Spleen (tissue), 11 donors: ENCODE data around the gene DIP2C. TPM values are rescaled to one million over a fixed set of nuclear protein-coding genes. Genes with fewer than 3 reads are reported as not detected.

ENCODE experiments used
- DNase-seq: peaks from one replicate; pipeline ENCODE4 v3.0.0-alpha.2; 2020
- H3K27ac ChIP-seq, 8 donors: fragments of 200-600 bp; sonication (generic) in 7 of 8; 1 replicate in 4 of 8; 2 replicates in 4 of 8; pipeline versions ENCODE4 v1.5.0 to v1.8.0; 2016 to 2021; ENCODE audit warnings: inconsistent platforms in 4 of 8, mild to moderate bottlenecking in 4 of 8, moderate library complexity in 1 of 8
- H3K27me3 ChIP-seq, 7 donors: fragments of 200-600 bp; sonication (generic) in 6 of 7; replicated peaks in 1 of 7; 1 replicate in 4 of 7; 2 replicates in 3 of 7; pipeline versions ENCODE4 v1.5.0 to v1.8.0; 2016 to 2021; ENCODE audit warnings: inconsistent platforms in 3 of 7, mild to moderate bottlenecking in 1 of 7
- H3K36me3 ChIP-seq, 6 donors: fragments of 200-600 bp; sonication (generic) in 5 of 6; 1 replicate in 4 of 6; 2 replicates in 2 of 6; pipeline versions ENCODE4 v1.5.0 to v1.8.0; 2016 to 2021; ENCODE audit warnings: inconsistent platforms in 2 of 6
- H3K4me1 ChIP-seq, 6 donors: fragments of 200-600 bp; sonication (generic) in 5 of 6; 1 replicate in 3 of 6; 2 replicates in 3 of 6; pipeline versions ENCODE4 v1.5.0 to v1.8.0; 2016 to 2021; ENCODE audit warnings: inconsistent platforms in 3 of 6
- H3K4me3 ChIP-seq, 8 donors: fragments of 200-600 bp; sonication (generic) in 7 of 8; 1 replicate in 4 of 8; 2 replicates in 4 of 8; pipeline versions ENCODE4 v1.5.0 to v1.8.0; 2016 to 2021; ENCODE audit warnings: inconsistent platforms in 4 of 8, mild to moderate bottlenecking in 4 of 8, moderate library complexity in 2 of 8
- H3K9me3 ChIP-seq, 8 donors: fragments of 200-600 bp; sonication (generic) in 7 of 8; 1 replicate in 4 of 8; 2 replicates in 4 of 8; pipeline versions ENCODE4 v1.5.0 to v1.8.0; 2016 to 2021; ENCODE audit warnings: inconsistent platforms in 4 of 8
- POLR2A ChIP-seq, 3 donors: fragments of 450-650 bp; IDR thresholded peaks; one replicate each; pipeline ENCODE4 v1.5.1; 2017; ENCODE audit warnings: antibody characterized with exemption in 3 of 3, mild to moderate bottlenecking in 1 of 3
- POLR2AphosphoS5 ChIP-seq, 3 donors: sonication (generic); formaldehyde crosslinking; IDR thresholded peaks; one replicate each; pipeline ENCODE4 v1.5.1; 2017; ENCODE audit warnings: antibody characterized with exemption in 3 of 3
- WGBS, 5 donors: extraction: QIAGEN DNeasy Blood & Tissue Kit in 3 of 5; methylation state at CpG; one replicate each; pipeline versions ENCODE4 v1.1.5 to v1.1.7; 2013 to 2018; 5-methylcytosine and 5-hydroxymethylcytosine counted together
- intact Hi-C: fragments of 100-400 bp; cut with DNase I; formaldehyde crosslinking; loops from one replicate; pipeline ENCODE4 v1.15.0; 2023; ENCODE audit warnings: low total_unique reads
- polyA plus RNA-seq, 3 donors: library from polyadenylated mRNA; stranded (reverse); fragments of 200-250 nt; gene quantifications; one replicate each; pipeline ENCODE4 v1.2.1, GENCODE V29; 2013
- total RNA-seq, 7 donors: library from RNA; depleted of rRNA in 3 of 7; stranded (reverse); fragments of >200 nt in 3 of 7; fragmentation: NEBNext Ultra II Directional in 4 of 7; extraction: Animal tissue kit (Norgen Biotek cat#: 25700) in 4 of 7; gene quantifications; one replicate each; pipeline versions ENCODE4 v1.1.0 to v1.2.1, GENCODE V29; 2016 to 2021
- TF ChIP-seq, protein P1 (sequence below), 11 experiments: fragments of 200-600 bp in 7 of 11; fragments of 450-650 bp in 4 of 11; sonication (generic) in 4 of 11; IDR thresholded peaks in 8 of 11; conservative IDR thresholded peaks in 3 of 11; 1 replicate in 7 of 11; 2 replicates in 4 of 11; pipeline versions ENCODE4 v1.4.0 to v1.8.0; 2016 to 2021; ENCODE audit warnings: antibody characterized with exemption in 11 of 11, inconsistent platforms in 4 of 11, mild to moderate bottlenecking in 1 of 11
- donor health status: healthy with polysubstance abuse.
- donor health status: DM: no; HTN: no; CAD: no; lungs with moderate emphysema.
- donor health status: DM: no; HTN: no; CAD: no.
- donor health status: Bipolar disorder and iron deficiency.
- donor health status: healthy.
- donor health status: DM: no; HTN: no; CAD: no.
- donor health status: DM: yes; HTN: yes; CAD: no.

DIP2C gene
- total and polyA plus RNA-seq, 10 donors, result 2.2 to 13.1 (median 9.0) TPM

DNA sequence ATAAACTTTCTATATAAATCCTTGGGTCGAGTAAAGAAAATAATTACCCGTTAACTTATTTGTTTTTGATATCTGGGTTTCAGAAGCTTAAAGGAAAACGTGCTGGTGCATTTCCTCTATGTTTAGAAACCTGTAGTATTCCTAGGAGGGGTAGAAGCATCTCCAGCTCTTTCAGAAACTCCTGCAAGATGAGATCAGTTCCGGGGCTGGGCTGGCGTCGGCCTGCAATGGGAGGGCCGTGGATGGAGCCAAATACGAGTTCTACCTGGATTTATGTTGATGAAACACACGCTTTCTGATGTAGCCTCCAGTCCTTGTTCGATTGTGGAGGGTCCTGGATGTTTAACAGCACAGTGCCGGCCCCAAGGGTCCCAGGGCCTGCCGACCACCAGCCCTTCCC lies 35.8 kb upstream of the DIP2C start:
- H3K27ac ChIP-seq, result no peak overlapping the region
- TF ChIP-seq, protein P1, sequence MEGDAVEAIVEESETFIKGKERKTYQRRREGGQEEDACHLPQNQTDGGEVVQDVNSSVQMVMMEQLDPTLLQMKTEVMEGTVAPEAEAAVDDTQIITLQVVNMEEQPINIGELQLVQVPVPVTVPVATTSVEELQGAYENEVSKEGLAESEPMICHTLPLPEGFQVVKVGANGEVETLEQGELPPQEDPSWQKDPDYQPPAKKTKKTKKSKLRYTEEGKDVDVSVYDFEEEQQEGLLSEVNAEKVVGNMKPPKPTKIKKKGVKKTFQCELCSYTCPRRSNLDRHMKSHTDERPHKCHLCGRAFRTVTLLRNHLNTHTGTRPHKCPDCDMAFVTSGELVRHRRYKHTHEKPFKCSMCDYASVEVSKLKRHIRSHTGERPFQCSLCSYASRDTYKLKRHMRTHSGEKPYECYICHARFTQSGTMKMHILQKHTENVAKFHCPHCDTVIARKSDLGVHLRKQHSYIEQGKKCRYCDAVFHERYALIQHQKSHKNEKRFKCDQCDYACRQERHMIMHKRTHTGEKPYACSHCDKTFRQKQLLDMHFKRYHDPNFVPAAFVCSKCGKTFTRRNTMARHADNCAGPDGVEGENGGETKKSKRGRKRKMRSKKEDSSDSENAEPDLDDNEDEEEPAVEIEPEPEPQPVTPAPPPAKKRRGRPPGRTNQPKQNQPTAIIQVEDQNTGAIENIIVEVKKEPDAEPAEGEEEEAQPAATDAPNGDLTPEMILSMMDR (IDR thresholded peaks at IDR 0.05 in 8 of 11, conservative IDR thresholded peaks at IDR 0.05 in 3 of 11), result no peak
- TF ChIP-seq POLR2A (IDR thresholded peaks at IDR 0.05) (no peak), POLR2AphosphoS5 (IDR thresholded peaks at IDR 0.05) (no peak)

GRCh38 chr10:723973-724372 lies 34.5 kb upstream of the DIP2C start:
- Histone ChIP-seq H3K9me3 (peaks cover 0 to 5% (median 0%) of the 10 kb centered on the region in 8 donors), H3K4me1 (no peaks in the 10 kb centered on the region), H3K4me3 (no peak overlapping the region), H3K27me3 (peaks cover 0 to 15% (median 0%) of the 10 kb centered on the region in 7 donors), H3K27ac (no peak overlapping the region), H3K36me3 (no peaks in the 10 kb centered on the region)
- 88 to 92% (median 89%) methylated on average over 12 to 16 of the region's 16 CpGs for WGBS, 5 donors
- DNase-seq, result no peak
- TF ChIP-seq, protein P1 (IDR thresholded peaks at IDR 0.05 in 8 of 11, conservative IDR thresholded peaks at IDR 0.05 in 3 of 11), result no peak
- TF ChIP-seq POLR2A (IDR thresholded peaks at IDR 0.05) (no peak), POLR2AphosphoS5 (IDR thresholded peaks at IDR 0.05) (no peak)
- intact Hi-C loops, result no loop called here

More for the DNA sequence above, 35.8 kb upstream of the DIP2C start:
- no peak overlapping the region for H3K4me3 ChIP-seq
- no peaks in the 10 kb centered on the region for H3K4me1 ChIP-seq
- H3K9me3 ChIP-seq, result peaks cover 0 to 5% (median 0%) of the 10 kb centered on the region in 8 donors
- H3K27me3 ChIP-seq, result peaks cover 0 to 25% (median 0%) of the 10 kb centered on the region in 7 donors
- intact Hi-C loops, result no loop called here
- WGBS, 5 donors, result 76 to 83% (median 77%) methylated on average over 11 to 12 of the region's 12 CpGs
- no peak for DNase-seq
- no peaks in the 10 kb centered on the region for H3K36me3 ChIP-seq

- TF ChIP-seq, protein P1 (IDR thresholded peaks at IDR 0.05 in 8 of 11, conservative IDR thresholded peaks at IDR 0.05 in 3 of 11), result no peak
- TF ChIP-seq POLR2AphosphoS5 (IDR thresholded peaks at IDR 0.05) (no peak), POLR2A (IDR thresholded peaks at IDR 0.05) (no peak)
- DNase-seq, result no peak
- intact Hi-C loops, result no loop called here
- Histone ChIP-seq H3K9me3 (peaks cover 0 to 5% (median 0%) of the 10 kb centered on the region in 8 donors), H3K27ac (no peak overlapping the region), H3K27me3 (peaks cover 0 to 9% (median 0%) of the 10 kb centered on the region in 7 donors), H3K36me3 (no peaks in the 10 kb centered on the region), H3K4me3 (no peak overlapping the region), H3K4me1 (no peaks in the 10 kb centered on the region)
- WGBS, 5 donors, result 88 to 93% (median 90%) methylated on average over 26 of the region's 26 CpGs
Measured at GRCh38 chr10:722281-723060, 33.0 kb upstream of the DIP2C start.

- H3K4me1 ChIP-seq, result no peaks in the 10 kb centered on the region
- H3K4me3 ChIP-seq, result no peak overlapping the region
- no peak overlapping the region for H3K27ac ChIP-seq
- 89 to 96% (median 94%) methylated on average over 4 to 6 of the region's 6 CpGs for WGBS, 5 donors
- no peak for TF ChIP-seq POLR2AphosphoS5 (IDR thresholded peaks at IDR 0.05)
- no peaks in the 10 kb centered on the region for H3K27me3 ChIP-seq
- DNase-seq, result no peak
- peaks cover 0 to 19% (median 17%) of the 10 kb centered on the region in 8 donors for H3K9me3 ChIP-seq
- intact Hi-C loops, result no loop called here
- H3K36me3 ChIP-seq, result no peaks in the 10 kb centered on the region
Measured at GRCh38 chr10:718143-718700, 28.8 kb upstream of the DIP2C start.
